Epithelial cell of alveolus of lung (primary cell): ENCODE measurements around the gene GANAB. TPM values are rescaled to one million over a fixed set of nuclear protein-coding genes. Genes with fewer than 3 reads are reported as not detected.

Experiments
- total RNA-seq: library from RNA; depleted of rRNA; stranded (reverse); fragments of >200 nt; gene quantifications from 2 replicates; pipeline ENCODE4 v1.2.1, GENCODE V29; 2015

Gene GANAB
- 321 and 375 TPM in 2 replicates for total RNA-seq

DNA sequence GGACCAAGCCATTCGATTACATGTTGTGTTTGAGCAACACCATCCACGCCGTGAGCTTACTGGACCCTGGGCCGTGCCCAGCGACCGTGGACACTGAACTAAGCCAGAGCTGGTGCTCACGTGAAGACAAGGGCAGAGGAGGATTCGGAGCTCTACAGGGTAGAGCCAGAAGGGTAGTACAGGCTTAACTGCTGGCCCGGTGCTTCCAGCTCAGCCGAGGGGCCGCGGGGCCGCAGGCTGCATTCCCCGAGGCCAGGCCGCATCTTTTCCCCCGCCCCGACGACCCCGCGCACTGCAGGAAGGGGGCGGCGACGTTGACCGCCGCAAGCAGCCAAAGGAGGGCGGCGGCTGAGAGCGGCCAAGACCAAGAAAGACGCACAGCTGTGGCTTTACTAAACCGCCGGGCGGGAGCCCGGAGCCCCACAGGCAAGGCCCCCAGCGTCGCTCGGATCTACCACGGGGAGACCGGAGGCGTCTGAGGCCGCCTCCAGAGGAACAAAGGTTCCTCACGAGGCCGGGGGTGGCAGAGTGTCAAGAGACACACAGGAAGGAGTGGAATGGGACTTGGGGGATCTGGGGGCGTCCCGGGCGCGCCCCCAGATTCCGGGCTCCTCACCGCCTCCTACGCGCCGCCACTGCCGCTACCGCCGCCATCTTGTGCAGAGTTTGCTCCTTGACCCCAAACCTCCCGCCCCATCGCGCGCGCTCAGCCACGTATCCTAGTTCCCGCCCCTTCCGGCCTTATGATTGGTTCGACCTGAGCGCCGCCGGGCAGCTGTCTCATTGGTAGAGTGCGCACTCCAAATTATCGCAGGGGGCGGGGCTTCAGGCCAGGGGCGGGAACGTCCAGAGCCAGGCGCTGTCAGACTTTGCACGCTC lies at the start of gene GANAB:
Gene GANAB, minus strand, starts transcription at position 668 of the 879 bp plus-strand sequence. Its CDS starts 14 bp downstream, at position 654.

DNA sequence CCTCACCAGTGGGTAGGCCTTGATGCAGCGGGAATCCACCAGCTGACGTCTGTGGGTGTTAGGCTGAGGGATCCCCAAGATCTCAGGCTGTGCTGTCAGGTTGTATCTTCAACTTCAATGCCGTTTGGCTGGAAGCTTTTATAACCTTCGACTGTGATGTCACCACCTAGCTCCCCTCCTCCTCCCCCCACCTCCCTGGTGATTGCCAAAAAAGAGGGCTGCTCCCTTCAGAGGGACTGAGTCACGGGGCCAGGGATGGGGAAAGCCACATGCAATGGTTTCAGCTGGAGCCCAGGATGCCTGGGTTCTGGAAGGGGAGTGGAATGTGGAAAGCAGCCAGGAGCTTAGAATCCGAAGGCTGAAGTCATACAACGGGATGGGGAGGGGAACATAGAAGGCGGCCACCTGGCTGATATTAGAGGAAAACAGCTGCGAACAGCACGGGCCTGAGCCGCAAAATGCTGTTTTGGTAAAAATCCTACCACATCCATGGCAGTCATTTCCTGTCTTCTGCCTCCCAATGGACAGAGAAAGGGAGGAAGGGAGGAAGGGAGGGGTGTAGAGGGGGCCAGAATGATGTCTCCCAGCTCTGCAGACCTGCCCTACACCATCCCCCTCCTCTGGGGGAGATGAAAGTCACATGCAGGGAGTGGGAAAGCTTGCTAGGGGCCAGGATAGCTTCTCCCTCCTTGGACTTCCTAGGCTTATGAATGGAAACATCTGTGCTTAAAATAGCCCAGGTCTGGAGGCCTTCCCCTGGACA lies 43.2 kb upstream of the GANAB start, which contains the start of gene LRRN4CL:
Gene LRRN4CL, minus strand, starts transcription at position 110 of the 763 bp plus-strand sequence. CDS start 1,022 bp downstream, outside the sequence.

DNA sequence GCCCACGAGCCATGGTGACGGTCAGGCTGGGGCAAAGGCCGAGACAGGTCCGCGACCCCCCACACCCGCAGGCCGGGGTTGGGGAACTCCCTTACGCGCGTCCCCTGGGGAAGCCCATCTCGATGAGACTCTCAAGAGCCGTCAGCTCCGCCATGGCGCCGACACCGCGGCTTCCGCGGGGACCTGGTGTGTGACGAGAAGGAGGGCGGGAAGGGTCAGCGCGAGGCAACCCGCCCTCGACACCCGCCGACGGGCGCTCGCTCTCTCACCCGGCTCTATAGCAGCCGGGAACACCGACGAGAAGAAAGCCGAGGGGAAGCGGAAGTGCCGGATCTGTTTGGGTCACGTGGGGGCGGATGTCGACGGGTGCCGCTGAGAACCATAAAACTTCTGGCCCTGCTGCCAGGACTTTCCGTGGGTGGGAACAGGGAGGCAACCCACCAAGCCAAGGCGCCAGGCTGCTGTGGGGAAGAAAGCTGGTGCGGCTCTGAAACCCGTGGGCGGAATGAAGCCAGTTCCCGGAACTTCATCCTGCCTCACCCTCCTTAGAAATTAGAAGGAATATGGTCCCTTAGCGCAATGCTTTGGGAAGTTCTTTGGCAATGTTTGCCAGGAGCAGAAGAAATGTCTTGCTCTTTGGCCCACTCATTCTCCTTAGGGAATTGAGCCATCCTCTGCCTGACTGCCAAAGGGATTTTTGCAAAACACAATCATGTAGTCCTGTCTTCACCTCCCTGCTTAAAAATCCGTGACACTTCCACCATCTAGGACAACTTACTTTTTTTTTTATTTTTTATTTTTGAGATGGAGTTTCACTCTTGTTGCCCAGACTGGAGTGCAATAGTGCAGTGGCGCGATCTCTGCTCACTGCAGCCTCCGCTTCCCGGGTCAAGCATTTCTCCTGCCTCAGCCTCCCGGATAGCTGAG lies 32.6 kb upstream of the GANAB start, which contains the start of gene UBXN1:
Gene UBXN1, minus strand, starts transcription at position 304 of the 927 bp plus-strand sequence. Its CDS starts 150 bp downstream, at position 154.

DNA sequence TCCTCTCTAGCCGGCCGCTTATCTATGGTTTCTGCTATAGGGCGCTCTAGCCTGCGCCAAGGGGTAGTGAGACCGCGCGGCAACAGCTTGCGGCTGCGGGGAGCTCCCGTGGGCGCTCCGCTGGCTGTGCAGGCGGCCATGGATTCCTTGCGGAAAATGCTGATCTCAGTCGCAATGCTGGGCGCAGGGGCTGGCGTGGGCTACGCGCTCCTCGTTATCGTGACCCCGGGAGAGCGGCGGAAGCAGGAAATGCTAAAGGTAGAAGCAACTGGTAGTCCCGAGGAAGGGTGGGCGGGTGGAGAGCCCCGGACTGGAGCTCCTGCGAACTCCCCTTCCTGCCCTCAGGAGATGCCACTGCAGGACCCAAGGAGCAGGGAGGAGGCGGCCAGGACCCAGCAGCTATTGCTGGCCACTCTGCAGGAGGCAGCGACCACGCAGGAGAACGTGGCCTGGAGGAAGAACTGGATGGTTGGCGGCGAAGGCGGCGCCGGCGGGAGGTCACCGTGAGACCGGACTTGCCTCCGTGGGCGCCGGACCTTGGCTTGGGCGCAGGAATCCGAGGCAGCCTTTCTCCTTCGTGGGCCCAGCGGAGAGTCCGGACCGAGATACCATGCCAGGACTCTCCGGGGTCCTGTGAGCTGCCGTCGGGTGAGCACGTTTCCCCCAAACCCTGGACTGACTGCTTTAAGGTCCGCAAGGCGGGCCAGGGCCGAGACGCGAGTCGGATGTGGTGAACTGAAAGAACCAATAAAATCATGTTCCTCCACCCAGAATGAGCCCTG lies 25.4 kb upstream of the GANAB start, which contains the start of the genes LBHD1 and UQCC3:
Gene LBHD1, minus strand, starts transcription at position 660 of the 782 bp plus-strand sequence. CDS start 2,236 bp downstream, outside the sequence.
Gene UQCC3, plus strand, starts transcription at position 66 of the 782 bp plus-strand sequence. Its CDS starts 73 bp downstream, at position 139.

DNA sequence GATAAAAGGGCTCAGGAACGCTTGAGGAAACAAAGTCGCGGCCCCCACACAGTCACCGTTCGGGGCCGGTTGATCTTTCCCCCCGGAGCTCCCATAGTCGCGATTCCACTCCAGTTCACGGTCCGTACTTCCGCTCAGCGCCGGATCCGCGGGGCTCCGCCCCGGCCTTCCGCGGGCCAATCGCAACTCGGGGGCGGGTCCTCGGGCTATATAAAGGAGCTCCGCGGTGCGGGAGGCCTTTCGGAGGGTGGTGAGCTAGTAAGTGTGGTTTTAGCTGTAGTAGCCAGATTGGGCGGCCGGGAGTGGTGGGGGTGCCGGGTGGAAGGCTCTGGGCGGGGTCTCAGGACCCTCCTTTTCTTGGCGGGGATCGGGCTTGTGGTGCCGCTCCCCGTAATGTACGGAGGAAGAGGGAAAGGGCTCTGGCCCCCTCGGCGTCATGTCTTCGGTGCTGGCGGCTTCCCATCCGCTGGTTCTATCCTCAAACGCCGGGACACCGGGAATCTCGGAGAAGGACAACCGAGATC lies 18.7 kb upstream of the GANAB start, which contains the start of the genes C11orf98 and CSKMT:
Gene C11orf98, minus strand, starts transcription at position 136 of the 524 bp plus-strand sequence. Its CDS starts 41 bp downstream, at position 95.
Gene CSKMT, plus strand, starts transcription at position 238 of the 524 bp plus-strand sequence. CDS start 568 bp downstream, outside the sequence.

DNA sequence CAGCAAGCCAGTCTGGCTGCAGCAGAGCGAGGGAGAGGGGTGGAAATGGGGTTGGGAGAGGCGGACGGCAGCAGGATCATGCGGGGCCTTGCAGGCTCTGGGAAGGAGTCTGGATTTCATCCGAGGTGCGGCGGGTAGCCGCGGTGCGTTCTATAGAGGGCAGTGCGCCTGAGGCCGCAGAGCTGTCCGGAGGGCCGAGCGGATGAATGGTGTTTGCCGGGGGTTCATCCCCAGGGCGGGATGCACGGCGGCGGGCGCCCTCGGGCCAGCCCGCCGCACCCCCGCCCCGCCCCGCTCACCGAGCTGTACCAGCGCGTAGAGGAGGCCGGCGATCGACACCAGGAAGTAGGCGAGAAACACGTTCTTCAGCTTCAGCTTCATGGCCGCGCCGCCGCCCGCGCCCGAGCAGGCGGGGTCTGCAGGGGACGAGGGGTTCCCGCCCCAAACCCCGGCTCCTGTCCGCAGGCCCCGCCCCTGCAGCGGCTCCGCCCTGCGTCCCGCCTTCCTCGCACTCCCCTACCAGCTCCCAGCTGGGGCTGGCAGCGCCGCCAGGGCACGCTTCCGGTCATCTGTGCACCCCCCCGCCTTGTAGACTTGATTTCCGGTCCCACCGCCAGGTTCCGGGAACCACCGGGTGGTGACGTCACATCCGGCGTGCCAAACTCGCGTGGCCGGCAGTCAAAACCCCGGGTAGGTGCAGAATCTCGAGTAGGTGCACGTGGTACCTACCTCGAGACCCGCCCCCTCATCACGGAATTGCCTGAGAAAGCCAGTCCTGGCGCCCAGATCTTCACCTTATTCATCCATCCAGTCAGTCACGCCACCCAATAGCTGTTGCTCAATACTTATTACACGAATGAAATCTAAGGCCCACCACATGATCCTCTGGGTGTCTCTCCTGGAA lies 24.6 kb downstream of the GANAB start, which contains the start of gene B3GAT3:
Gene B3GAT3, minus strand, starts transcription at position 420 of the 904 bp plus-strand sequence. Its CDS starts 39 bp downstream, at position 381.

DNA sequence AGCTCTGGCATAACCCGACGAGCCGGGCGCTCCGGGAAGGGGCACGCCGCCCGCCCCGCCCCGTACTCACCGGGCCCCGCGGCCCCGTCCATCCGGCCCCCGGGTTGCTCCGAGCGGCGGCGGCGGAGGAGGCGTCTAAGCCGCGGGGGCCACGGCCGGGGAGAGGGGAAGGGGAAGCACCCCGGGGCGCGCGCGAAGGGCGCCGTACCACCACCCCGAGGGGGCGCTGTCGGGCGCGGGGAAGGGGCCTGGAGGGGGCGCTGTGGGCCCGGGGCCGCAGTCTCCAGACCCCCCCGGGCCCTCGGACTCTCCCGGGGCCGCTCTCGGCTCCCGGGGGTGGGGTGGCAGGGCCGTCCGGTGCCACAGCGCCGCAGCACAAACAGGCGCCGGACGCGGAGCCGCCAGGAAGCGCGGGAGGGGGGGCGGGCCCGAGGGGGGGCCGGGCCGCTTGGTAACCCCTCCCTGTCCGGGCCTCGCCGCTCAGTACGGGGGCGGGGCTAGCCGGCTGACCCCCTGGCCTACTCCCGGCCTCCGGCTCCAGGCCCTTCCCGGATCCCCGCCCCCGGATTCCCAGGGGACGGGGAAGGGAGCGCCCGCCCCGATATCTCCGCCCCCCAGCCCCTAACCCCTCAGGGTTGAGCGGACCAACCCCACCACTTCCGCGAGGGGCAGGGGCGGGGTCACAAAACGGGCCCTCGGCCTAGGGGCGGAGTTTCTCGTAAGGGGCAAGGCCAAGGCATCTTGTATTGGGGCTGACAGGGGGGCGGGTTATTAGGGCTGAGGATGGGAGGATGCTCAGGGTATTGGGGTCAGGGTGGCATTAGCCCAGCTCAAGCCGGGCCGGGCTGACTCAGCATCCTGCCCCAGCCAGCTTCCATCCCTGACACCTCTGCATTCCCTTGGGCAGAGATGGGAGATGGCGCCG lies 33.8 kb downstream of the GANAB start, which contains the start of the genes EML3 and ROM1:
Gene EML3, minus strand, starts transcription at position 410 of the 925 bp plus-strand sequence. Its CDS starts 318 bp downstream, at position 92.
Gene ROM1, plus strand, starts transcription at position 892 of the 925 bp plus-strand sequence. Its CDS starts 25 bp downstream, at position 917.

DNA sequence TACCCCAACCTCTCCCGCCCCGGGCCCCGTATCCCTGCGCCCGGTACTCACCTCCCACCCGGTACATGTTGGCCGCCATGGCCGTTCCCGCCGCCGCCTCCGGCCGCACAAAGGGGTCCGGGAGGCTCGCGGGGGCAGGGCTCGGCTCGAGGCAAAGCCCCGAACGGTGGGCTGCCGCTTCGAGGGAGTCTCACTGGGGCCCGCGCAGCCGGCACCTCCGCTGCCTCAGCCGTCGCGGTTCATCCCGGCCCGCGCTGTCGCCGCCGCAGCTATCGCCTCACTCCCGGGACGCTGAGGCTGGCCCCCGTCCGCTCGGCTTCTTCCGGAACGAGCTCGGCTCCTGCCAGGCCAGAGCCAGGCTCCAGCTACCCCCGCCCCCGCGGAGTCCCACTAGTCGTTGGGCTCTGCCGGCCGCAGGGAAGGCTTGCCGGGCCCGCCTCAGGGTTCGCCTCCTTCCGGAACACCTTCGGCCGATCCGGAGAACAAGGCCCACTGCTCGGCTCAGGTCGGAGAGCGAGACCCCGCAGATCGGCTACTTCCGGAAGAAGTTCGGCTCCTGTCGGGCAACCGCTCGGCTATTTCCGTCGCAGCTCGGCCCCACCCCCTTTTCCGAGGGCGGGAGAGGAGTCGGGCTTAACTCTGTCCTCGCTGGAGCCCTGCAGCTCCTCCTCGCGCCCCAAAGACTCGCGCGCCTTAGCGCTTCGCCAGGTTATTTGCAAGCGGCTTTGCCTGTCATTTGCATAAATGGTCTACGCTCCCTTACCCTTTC lies 44.9 kb downstream of the GANAB start, which contains the start of gene MTA2:
Gene MTA2, minus strand, starts transcription at position 494 of the 769 bp plus-strand sequence. Its CDS starts 415 bp downstream, at position 79.

DNA sequence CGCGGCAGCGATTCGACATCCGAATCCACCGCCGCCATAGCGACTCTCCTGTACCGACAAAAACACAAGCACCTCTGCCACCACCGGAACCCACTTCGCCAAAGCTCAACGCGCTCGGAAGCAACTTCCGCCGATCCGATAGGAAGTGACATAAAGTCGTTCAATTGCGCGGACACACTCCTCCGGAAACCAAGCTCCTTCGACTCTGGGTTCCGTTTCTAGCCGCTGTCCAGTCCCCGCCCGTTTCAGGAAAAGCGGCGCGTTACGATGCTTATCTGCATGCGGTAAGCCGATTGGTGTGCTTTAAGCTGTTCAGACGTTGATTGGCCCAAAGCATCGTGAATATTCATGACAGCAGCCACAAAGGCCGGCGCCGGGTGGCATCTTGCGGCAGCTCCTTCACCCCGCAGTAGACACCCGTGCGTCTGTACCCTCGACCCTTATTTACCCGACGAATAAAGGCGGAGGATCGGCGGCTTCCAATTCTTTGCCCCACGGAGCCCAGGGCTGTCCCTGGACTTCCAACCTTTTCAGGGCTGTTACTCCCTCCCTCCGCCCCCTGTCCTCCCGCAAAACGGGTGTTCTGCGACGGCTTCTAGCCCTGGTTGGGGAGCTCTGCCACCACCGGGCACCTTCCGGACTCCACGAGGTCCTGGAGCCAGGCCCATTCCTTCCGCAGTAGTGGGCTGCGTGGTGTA lies 54.8 kb downstream of the GANAB start, which contains the start of gene TUT1:
Gene TUT1, minus strand, starts transcription at position 76 of the 698 bp plus-strand sequence. Its CDS starts 38 bp downstream, at position 38.

Other genes with a start within 250 kb of the GANAB start
- gene SCGB1A1, start 227.6 kb downstream of the GANAB start, total RNA-seq, result not detected in 2 replicates
- 242 and 261 TPM in 2 replicates for gene AHNAK, start 99.8 kb downstream of the GANAB start, total RNA-seq
- gene EEF1G, start 72.7 kb downstream of the GANAB start, total RNA-seq, result 2,450 and 2,872 TPM in 2 replicates
- 9.2 and 13.4 TPM in 2 replicates for gene TUT1, start 55.1 kb downstream of the GANAB start, total RNA-seq
- 72.1 and 101 TPM in 2 replicates for gene MTA2, start 44.7 kb downstream of the GANAB start, total RNA-seq
- gene EML3, start 33.8 kb downstream of the GANAB start, total RNA-seq, result 25.9 and 34.3 TPM in 2 replicates
- 2.7 and 11.6 TPM in 2 replicates for gene ROM1, start 33.4 kb downstream of the GANAB start, total RNA-seq
- gene B3GAT3, start 24.6 kb downstream of the GANAB start, total RNA-seq, result 48.7 and 55.3 TPM in 2 replicates
- gene INTS5, start 6.7 kb upstream of the GANAB start, total RNA-seq, result 30.1 and 41.0 TPM in 2 replicates
- 71.6 and 87.2 TPM in 2 replicates for gene C11orf98, start 18.6 kb upstream of the GANAB start, total RNA-seq
- gene CSKMT, start 18.7 kb upstream of the GANAB start, total RNA-seq, result 6.1 and 10.1 TPM in 2 replicates
- gene UQCC3, start 25.1 kb upstream of the GANAB start, total RNA-seq, result 11.5 and 17.2 TPM in 2 replicates
- 2.4 and 3.1 TPM in 2 replicates for gene LBHD1, start 25.7 kb upstream of the GANAB start, total RNA-seq
- 135 and 148 TPM in 2 replicates for gene UBXN1, start 32.5 kb upstream of the GANAB start, total RNA-seq
- gene LRRN4CL, start 42.9 kb upstream of the GANAB start, total RNA-seq, result 2.1 and 4.3 TPM in 2 replicates
- gene BSCL2, start 60.8 kb upstream of the GANAB start, total RNA-seq, result 66.0 and 82.1 TPM in 2 replicates
- not detected in 2 replicates for gene GNG3, start 61.1 kb upstream of the GANAB start, total RNA-seq
- 9.2 and 16.2 TPM in 2 replicates for gene HNRNPUL2, start 80.8 kb upstream of the GANAB start, total RNA-seq
- 22.4 and 50.1 TPM in 2 replicates for gene TTC9C, start 81.9 kb upstream of the GANAB start, total RNA-seq
- gene ZBTB3, start 107.5 kb upstream of the GANAB start, total RNA-seq, result 7.5 and 8.3 TPM in 2 replicates
- 95.7 and 111 TPM in 2 replicates for gene POLR2G, start 115.0 kb upstream of the GANAB start, total RNA-seq
- 11.4 and 20.0 TPM in 2 replicates for gene TAF6L, start 124.8 kb upstream of the GANAB start, total RNA-seq
- 82.1 and 98.6 TPM in 2 replicates for gene TMEM179B, start 140.8 kb upstream of the GANAB start, total RNA-seq
- 39.0 and 55.0 TPM in 2 replicates for gene TMEM223, start 145.4 kb upstream of the GANAB start, total RNA-seq
- gene NXF1, start 158.8 kb upstream of the GANAB start, total RNA-seq, result 20.3 and 44.3 TPM in 2 replicates
- 44.6 and 50.4 TPM in 2 replicates for gene STX5, start 185.4 kb upstream of the GANAB start, total RNA-seq
- gene TEX54, start 186.2 kb upstream of the GANAB start, total RNA-seq, result not detected in 2 replicates
- 38.6 and 57.9 TPM in 2 replicates for gene WDR74, start 193.0 kb upstream of the GANAB start, total RNA-seq
- gene SLC3A2, start 234.3 kb upstream of the GANAB start, total RNA-seq, result 146 and 183 TPM in 2 replicates